ENCODE measurements around the gene TC2N.

DNA sequence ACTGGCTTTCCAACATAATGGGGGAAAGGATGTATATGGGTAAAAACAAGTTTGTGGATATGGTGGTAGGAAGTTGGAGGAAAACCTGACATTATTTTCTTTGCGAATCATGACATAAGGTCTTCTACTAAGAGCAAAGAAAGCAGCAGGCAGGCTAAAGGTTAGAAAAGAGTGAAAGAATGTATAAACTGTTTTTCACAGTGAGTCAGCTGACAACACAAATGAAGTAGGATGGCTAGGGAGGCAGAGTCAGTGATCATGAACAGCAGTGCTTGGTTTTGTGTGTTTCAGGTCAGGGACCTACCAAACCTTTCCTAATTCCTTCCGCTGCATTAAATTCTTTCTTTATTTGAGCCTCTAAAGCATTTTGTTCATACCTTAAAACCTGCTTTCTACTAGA lies 89.1 kb downstream of the TC2N start:
- TF ChIP-seq SMC3 (conservative IDR thresholded peaks at IDR 0.05; ENCODE audit: insufficient read depth, low read depth, low read length) (no peak), TCF7 (IDR thresholded peaks at IDR 0.05; ENCODE audit: borderline replicate concordance) (no peak), ZNF133 (CRISPR knock-in tag; IDR thresholded peaks at IDR 0.05) (no peak), POLR2AphosphoS5 (IDR thresholded peaks at IDR 0.05; ENCODE audit: control insufficient read depth, insufficient read depth, low read depth, low read length) (no peak), KDM4B (IDR thresholded peaks at IDR 0.05; ENCODE audit: borderline replicate concordance in 2 of 2, low read depth in 1 of 2) (no peak), PRDM10 (IDR thresholded peaks at IDR 0.05; ENCODE audit: partially characterized antibody) (no peak), TARDBP (IDR thresholded peaks at IDR 0.05) (no peak), CTCF (IDR thresholded peaks at IDR 0.05 in 2 of 3, conservative IDR thresholded peaks at IDR 0.05 in 1 of 3; ENCODE audit: insufficient read depth in 2 of 3, low read depth in 1 of 3, low read length in 3 of 3) (no peak), EP300 (IDR thresholded peaks at IDR 0.05; ENCODE audit: low read length) (no peak)
- TF ChIP-seq, protein P1, sequence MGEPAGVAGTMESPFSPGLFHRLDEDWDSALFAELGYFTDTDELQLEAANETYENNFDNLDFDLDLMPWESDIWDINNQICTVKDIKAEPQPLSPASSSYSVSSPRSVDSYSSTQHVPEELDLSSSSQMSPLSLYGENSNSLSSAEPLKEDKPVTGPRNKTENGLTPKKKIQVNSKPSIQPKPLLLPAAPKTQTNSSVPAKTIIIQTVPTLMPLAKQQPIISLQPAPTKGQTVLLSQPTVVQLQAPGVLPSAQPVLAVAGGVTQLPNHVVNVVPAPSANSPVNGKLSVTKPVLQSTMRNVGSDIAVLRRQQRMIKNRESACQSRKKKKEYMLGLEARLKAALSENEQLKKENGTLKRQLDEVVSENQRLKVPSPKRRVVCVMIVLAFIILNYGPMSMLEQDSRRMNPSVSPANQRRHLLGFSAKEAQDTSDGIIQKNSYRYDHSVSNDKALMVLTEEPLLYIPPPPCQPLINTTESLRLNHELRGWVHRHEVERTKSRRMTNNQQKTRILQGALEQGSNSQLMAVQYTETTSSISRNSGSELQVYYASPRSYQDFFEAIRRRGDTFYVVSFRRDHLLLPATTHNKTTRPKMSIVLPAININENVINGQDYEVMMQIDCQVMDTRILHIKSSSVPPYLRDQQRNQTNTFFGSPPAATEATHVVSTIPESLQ (CRISPR knock-in tag; IDR thresholded peaks at IDR 0.05), result no peak
